ENCODE measurements around the gene OSBPL2.

The OSBPL2 gene

GRCh38 chr20:62193079-62194025 lies 45.0 kb upstream of the OSBPL2 start:
- no peak overlapping the region for H4K8ac ChIP-seq (ENCODE audit: low read depth, low read length)
- no peak overlapping the region for H2BK120ac ChIP-seq (ENCODE audit: insufficient read depth, low read length, poor library complexity)
- DNase-seq, result no peak
- H3K4me3 ChIP-seq (ENCODE audit: low read depth, low read length), result no peak overlapping the region
- no peak overlapping the region for H2BK5ac ChIP-seq (ENCODE audit: low read depth, low read length, poor library complexity)
- no peak overlapping the region for H4K91ac ChIP-seq (ENCODE audit: low read depth, low read length)
- H3K79me1 ChIP-seq (ENCODE audit: low read length), result no peaks in the 10 kb centered on the region
- H3K79me2 ChIP-seq (ENCODE audit: control insufficient read depth, insufficient read depth, low read length, poor library complexity), result no peaks in the 10 kb centered on the region
- H3K23ac ChIP-seq (ENCODE audit: low read length), result no peak overlapping the region
- H3K27me3 ChIP-seq (ENCODE audit: insufficient read depth, low read length), result no peaks in the 10 kb centered on the region
- no peak overlapping the region for H2AFZ ChIP-seq (ENCODE audit: insufficient read depth, low read length, poor library complexity)
- H3K4ac ChIP-seq (ENCODE audit: low read depth, low read length), result no peak overlapping the region
- H3K4me1 ChIP-seq (ENCODE audit: control insufficient read depth in 1 of 2, insufficient read depth in 2 of 2, low read length in 2 of 2), result no peaks in the 10 kb centered on the region
- H3K9me3 ChIP-seq (ENCODE audit: insufficient read depth, low read depth, low read length), result peaks cover 2% of the 10 kb centered on the region
- no CpG with 5 or more reads among the region's 29 CpGs for WGBS (ENCODE audit: extremely low coverage, insufficient coverage, insufficient read length)
- H3K4me2 ChIP-seq (ENCODE audit: low read length), result no peak overlapping the region
- no peak overlapping the region for H2AK5ac ChIP-seq (ENCODE audit: low read length)
- no peak overlapping the region for H3K18ac ChIP-seq (ENCODE audit: low read length)
- no peak overlapping the region for H3K27ac ChIP-seq (ENCODE audit: low read depth, low read length)
- no peak overlapping the region for H3K14ac ChIP-seq (ENCODE audit: low read length)
- peaks cover 32 to 34% of the 10 kb centered on the region in 2 experiments for H3K36me3 ChIP-seq (ENCODE audit: control insufficient read depth in 1 of 2, insufficient read depth in 2 of 2, low read length in 2 of 2)
- H2BK12ac ChIP-seq (ENCODE audit: low read length), result no peak overlapping the region
- no peak overlapping the region for H3K9ac ChIP-seq (ENCODE audit: low read length)
- no peak overlapping the region for H4K12ac ChIP-seq (ENCODE audit: low read depth, low read length)

DNA sequence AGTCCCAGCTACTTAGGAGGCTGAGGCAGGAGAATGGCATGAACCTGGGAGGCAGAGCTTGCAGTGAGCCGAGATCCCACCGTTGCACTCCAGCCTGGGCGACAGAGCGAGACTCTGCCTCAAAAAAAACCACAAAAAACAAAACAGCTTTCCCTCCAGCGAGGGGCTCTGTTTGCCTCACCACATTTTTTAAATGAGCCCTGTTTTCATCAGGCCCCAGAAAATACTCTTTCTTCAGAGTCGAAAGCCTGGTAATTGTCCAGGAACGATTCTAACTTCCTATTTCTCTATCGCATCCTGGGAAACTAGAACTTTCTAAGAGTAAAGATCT lies 43.3 kb upstream of the OSBPL2 start:
- Histone ChIP-seq H2AFZ (ENCODE audit: insufficient read depth, low read length, poor library complexity) (no peak overlapping the region), H4K8ac (ENCODE audit: low read depth, low read length) (no peak overlapping the region), H3K9me3 (ENCODE audit: insufficient read depth, low read depth, low read length) (peaks cover 2% of the 10 kb centered on the region), H3K23ac (ENCODE audit: low read length) (no peak overlapping the region), H3K9ac (ENCODE audit: low read length) (no peak overlapping the region), H3K4me3 (ENCODE audit: low read depth, low read length) (no peak overlapping the region), H3K18ac (ENCODE audit: low read length) (no peak overlapping the region), H3K79me2 (ENCODE audit: control insufficient read depth, insufficient read depth, low read length, poor library complexity) (no peaks in the 10 kb centered on the region), H2BK120ac (ENCODE audit: insufficient read depth, low read length, poor library complexity) (no peak overlapping the region), H3K27me3 (ENCODE audit: insufficient read depth, low read length) (no peaks in the 10 kb centered on the region), H3K14ac (ENCODE audit: low read length) (no peak overlapping the region), H2BK12ac (ENCODE audit: low read length) (no peak overlapping the region), H3K79me1 (ENCODE audit: low read length) (no peaks in the 10 kb centered on the region), H2BK5ac (ENCODE audit: low read depth, low read length, poor library complexity) (no peak overlapping the region), H3K4me2 (ENCODE audit: low read length) (no peak overlapping the region), H2AK5ac (ENCODE audit: low read length) (no peak overlapping the region), H4K91ac (ENCODE audit: low read depth, low read length) (no peak overlapping the region), H3K4ac (ENCODE audit: low read depth, low read length) (no peak overlapping the region), H3K36me3 (ENCODE audit: control insufficient read depth in 1 of 2, insufficient read depth in 2 of 2, low read length in 2 of 2) (peaks cover 39% of the 10 kb centered on the region in 2 experiments), H3K4me1 (ENCODE audit: control insufficient read depth in 1 of 2, insufficient read depth in 2 of 2, low read length in 2 of 2) (no peaks in the 10 kb centered on the region), H3K27ac (ENCODE audit: low read depth, low read length) (no peak overlapping the region), H4K12ac (ENCODE audit: low read depth, low read length) (no peak overlapping the region)
- no CpG with 5 or more reads among the region's 8 CpGs for WGBS (ENCODE audit: extremely low coverage, insufficient coverage, insufficient read length)
- no peak for DNase-seq

DNA sequence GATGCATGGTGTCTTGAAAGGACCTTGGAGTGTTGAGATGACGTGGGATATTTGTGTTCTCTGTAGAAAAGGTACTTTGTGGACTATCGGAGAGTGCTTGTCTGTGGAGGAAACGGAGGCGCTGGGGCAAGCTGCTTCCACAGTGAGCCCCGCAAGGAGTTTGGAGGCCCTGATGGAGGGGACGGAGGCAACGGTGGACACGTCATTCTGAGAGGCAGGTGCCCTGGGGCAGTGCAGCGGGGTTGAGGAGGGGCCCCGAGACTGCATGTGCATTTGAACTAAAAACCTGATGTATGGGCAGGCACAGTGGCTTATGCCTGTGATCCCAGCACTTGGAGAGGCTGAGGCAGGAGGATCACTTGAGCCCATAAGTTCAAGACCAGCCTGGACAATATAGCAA lies 42.6 kb upstream of the OSBPL2 start:
- no peak overlapping the region for H3K14ac ChIP-seq (ENCODE audit: low read length)
- H2AFZ ChIP-seq (ENCODE audit: insufficient read depth, low read length, poor library complexity), result no peak overlapping the region
- WGBS (ENCODE audit: extremely low coverage, insufficient coverage, insufficient read length), result no CpG with 5 or more reads among the region's 10 CpGs
- H3K9me3 ChIP-seq (ENCODE audit: insufficient read depth, low read depth, low read length), result peaks cover 2% of the 10 kb centered on the region
- H3K27me3 ChIP-seq (ENCODE audit: insufficient read depth, low read length), result no peaks in the 10 kb centered on the region
- no peaks in the 10 kb centered on the region for H3K79me2 ChIP-seq (ENCODE audit: control insufficient read depth, insufficient read depth, low read length, poor library complexity)
- no peak overlapping the region for H2BK12ac ChIP-seq (ENCODE audit: low read length)
- no peak overlapping the region for H3K23ac ChIP-seq (ENCODE audit: low read length)
- H3K9ac ChIP-seq (ENCODE audit: low read length), result no peak overlapping the region
- no peak overlapping the region for H3K18ac ChIP-seq (ENCODE audit: low read length)
- H3K4me2 ChIP-seq (ENCODE audit: low read length), result no peak overlapping the region
- no peak overlapping the region for H3K27ac ChIP-seq (ENCODE audit: low read depth, low read length)
- DNase-seq, result no peak
- peaks cover 40 to 44% of the 10 kb centered on the region in 2 experiments for H3K36me3 ChIP-seq (ENCODE audit: control insufficient read depth in 1 of 2, insufficient read depth in 2 of 2, low read length in 2 of 2)
- H4K91ac ChIP-seq (ENCODE audit: low read depth, low read length), result no peak overlapping the region
- no peaks in the 10 kb centered on the region for H3K4me1 ChIP-seq (ENCODE audit: control insufficient read depth in 1 of 2, insufficient read depth in 2 of 2, low read length in 2 of 2)
- no peak overlapping the region for H3K4ac ChIP-seq (ENCODE audit: low read depth, low read length)
- H2BK120ac ChIP-seq (ENCODE audit: insufficient read depth, low read length, poor library complexity), result no peak overlapping the region
- H4K8ac ChIP-seq (ENCODE audit: low read depth, low read length), result no peak overlapping the region
- H2BK5ac ChIP-seq (ENCODE audit: low read depth, low read length, poor library complexity), result no peak overlapping the region
- no peak overlapping the region for H4K12ac ChIP-seq (ENCODE audit: low read depth, low read length)
- H2AK5ac ChIP-seq (ENCODE audit: low read length), result no peak overlapping the region
- H3K79me1 ChIP-seq (ENCODE audit: low read length), result no peaks in the 10 kb centered on the region
- H3K4me3 ChIP-seq (ENCODE audit: low read depth, low read length), result no peak overlapping the region

DNA sequence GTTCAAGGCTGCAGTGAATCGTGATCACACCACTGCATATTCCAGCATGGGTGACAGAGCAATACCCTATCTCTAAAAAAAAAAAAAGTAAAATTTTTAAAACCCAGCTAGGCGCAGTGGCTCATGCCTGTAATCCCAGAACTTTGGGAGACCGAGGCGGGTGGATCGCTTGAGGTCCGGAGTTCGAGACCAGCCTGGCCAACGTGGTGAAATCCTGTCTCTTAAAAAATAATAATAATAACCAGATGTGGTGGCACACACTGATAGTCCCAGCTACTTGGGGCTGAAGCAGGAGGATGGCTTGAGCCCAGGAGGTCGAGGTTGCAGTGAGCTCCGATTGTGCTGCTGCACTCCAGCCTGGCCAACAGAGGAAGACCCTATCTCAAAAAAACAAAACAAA lies 42.0 kb upstream of the OSBPL2 start:
- Histone ChIP-seq H3K23ac (ENCODE audit: low read length) (no peak overlapping the region), H3K18ac (ENCODE audit: low read length) (no peak overlapping the region), H3K79me1 (ENCODE audit: low read length) (no peaks in the 10 kb centered on the region), H4K8ac (ENCODE audit: low read depth, low read length) (no peak overlapping the region), H3K9me3 (ENCODE audit: insufficient read depth, low read depth, low read length) (peaks cover 2% of the 10 kb centered on the region), H3K36me3 (ENCODE audit: control insufficient read depth in 1 of 2, insufficient read depth in 2 of 2, low read length in 2 of 2) (peaks cover 41 to 47% of the 10 kb centered on the region in 2 experiments), H3K4me1 (ENCODE audit: control insufficient read depth in 1 of 2, insufficient read depth in 2 of 2, low read length in 2 of 2) (no peaks in the 10 kb centered on the region), H2AFZ (ENCODE audit: insufficient read depth, low read length, poor library complexity) (no peak overlapping the region), H4K91ac (ENCODE audit: low read depth, low read length) (no peak overlapping the region), H2BK5ac (ENCODE audit: low read depth, low read length, poor library complexity) (no peak overlapping the region), H3K14ac (ENCODE audit: low read length) (no peak overlapping the region), H3K4me2 (ENCODE audit: low read length) (no peak overlapping the region), H2AK5ac (ENCODE audit: low read length) (no peak overlapping the region), H3K4ac (ENCODE audit: low read depth, low read length) (no peak overlapping the region), H4K12ac (ENCODE audit: low read depth, low read length) (no peak overlapping the region), H3K79me2 (ENCODE audit: control insufficient read depth, insufficient read depth, low read length, poor library complexity) (no peaks in the 10 kb centered on the region), H3K9ac (ENCODE audit: low read length) (no peak overlapping the region), H3K4me3 (ENCODE audit: low read depth, low read length) (no peak overlapping the region), H3K27ac (ENCODE audit: low read depth, low read length) (no peak overlapping the region), H2BK120ac (ENCODE audit: insufficient read depth, low read length, poor library complexity) (no peak overlapping the region), H3K27me3 (ENCODE audit: insufficient read depth, low read length) (no peaks in the 10 kb centered on the region), H2BK12ac (ENCODE audit: low read length) (no peak overlapping the region)
- no peak for DNase-seq
- WGBS (ENCODE audit: extremely low coverage, insufficient coverage, insufficient read length), result no CpG with 5 or more reads among the region's 10 CpGs

Measured in trophoblast cell (in vitro differentiated cells and primary cell).